ENCODE results near the gene PHC3.

DNA sequence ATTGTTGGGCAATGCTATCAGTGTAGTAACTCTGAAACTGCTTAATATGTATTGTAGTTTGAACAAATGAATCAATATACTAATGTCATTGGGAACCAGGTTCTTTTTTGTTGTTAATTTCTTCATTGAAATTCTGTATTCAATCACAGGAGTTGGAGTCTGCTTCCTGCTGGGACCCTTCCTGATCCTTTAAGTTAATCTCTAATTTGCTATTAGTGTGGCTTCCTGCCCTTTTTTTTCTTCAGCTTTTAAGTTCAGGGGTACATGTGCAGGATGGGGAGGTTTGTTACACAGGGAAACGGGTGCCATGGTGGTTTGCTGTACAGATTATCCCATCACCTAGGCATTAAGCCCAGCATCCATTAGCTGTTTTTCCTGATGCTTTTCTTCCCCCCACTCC is 122.1 kb downstream of the PHC3 start:
- no peak for TF ChIP-seq ESRRA (CRISPR knock-in tag; IDR thresholded peaks at IDR 0.05; ENCODE audit: low read depth)
- TF ChIP-seq, protein P1, sequence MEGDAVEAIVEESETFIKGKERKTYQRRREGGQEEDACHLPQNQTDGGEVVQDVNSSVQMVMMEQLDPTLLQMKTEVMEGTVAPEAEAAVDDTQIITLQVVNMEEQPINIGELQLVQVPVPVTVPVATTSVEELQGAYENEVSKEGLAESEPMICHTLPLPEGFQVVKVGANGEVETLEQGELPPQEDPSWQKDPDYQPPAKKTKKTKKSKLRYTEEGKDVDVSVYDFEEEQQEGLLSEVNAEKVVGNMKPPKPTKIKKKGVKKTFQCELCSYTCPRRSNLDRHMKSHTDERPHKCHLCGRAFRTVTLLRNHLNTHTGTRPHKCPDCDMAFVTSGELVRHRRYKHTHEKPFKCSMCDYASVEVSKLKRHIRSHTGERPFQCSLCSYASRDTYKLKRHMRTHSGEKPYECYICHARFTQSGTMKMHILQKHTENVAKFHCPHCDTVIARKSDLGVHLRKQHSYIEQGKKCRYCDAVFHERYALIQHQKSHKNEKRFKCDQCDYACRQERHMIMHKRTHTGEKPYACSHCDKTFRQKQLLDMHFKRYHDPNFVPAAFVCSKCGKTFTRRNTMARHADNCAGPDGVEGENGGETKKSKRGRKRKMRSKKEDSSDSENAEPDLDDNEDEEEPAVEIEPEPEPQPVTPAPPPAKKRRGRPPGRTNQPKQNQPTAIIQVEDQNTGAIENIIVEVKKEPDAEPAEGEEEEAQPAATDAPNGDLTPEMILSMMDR (CRISPR knock-in tag; IDR thresholded peaks at IDR 0.05): no peak
- TF ChIP-seq KDM1A (CRISPR knock-in tag; IDR thresholded peaks at IDR 0.05): no peak
- TF ChIP-seq IRF2 (CRISPR knock-in tag; IDR thresholded peaks at IDR 0.05): no peak
- no peak for TF ChIP-seq ZFP36 (IDR thresholded peaks at IDR 0.05; ENCODE audit: borderline replicate concordance, low read depth, low read length, partially characterized antibody)
- TF ChIP-seq PHB2 (IDR thresholded peaks at IDR 0.05; ENCODE audit: partially characterized antibody): no peak
- TF ChIP-seq, protein P2, sequence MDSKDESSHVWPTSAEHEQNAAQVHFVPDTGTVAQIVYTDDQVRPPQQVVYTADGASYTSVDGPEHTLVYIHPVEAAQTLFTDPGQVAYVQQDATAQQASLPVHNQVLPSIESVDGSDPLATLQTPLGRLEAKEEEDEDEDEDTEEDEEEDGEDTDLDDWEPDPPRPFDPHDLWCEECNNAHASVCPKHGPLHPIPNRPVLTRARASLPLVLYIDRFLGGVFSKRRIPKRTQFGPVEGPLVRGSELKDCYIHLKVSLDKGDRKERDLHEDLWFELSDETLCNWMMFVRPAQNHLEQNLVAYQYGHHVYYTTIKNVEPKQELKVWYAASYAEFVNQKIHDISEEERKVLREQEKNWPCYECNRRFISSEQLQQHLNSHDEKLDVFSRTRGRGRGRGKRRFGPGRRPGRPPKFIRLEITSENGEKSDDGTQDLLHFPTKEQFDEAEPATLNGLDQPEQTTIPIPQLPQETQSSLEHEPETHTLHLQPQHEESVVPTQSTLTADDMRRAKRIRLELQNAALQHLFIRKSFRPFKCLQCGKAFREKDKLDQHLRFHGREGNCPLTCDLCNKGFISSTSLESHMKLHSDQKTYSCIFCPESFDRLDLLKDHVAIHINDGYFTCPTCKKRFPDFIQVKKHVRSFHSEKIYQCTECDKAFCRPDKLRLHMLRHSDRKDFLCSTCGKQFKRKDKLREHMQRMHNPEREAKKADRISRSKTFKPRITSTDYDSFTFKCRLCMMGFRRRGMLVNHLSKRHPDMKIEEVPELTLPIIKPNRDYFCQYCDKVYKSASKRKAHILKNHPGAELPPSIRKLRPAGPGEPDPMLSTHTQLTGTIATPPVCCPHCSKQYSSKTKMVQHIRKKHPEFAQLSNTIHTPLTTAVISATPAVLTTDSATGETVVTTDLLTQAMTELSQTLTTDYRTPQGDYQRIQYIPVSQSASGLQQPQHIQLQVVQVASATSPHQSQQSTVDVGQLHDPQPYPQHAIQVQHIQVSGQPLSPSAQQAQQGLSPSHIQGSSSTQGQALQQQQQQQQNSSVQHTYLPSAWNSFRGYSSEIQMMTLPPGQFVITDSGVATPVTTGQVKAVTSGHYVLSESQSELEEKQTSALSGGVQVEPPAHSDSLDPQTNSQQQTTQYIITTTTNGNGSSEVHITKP (CRISPR knock-in tag; IDR thresholded peaks at IDR 0.05; ENCODE audit: low read depth): no peak
- TF ChIP-seq, protein P3, sequence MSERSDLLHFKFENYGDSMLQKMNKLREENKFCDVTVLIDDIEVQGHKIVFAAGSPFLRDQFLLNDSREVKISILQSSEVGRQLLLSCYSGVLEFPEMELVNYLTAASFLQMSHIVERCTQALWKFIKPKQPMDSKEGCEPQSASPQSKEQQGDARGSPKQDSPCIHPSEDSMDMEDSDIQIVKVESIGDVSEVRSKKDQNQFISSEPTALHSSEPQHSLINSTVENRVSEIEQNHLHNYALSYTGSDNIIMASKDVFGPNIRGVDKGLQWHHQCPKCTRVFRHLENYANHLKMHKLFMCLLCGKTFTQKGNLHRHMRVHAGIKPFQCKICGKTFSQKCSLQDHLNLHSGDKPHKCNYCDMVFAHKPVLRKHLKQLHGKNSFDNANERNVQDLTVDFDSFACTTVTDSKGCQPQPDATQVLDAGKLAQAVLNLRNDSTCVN (CRISPR knock-in tag; IDR thresholded peaks at IDR 0.05; ENCODE audit: borderline replicate concordance): no peak
- TF ChIP-seq NR3C1 (CRISPR knock-in tag; IDR thresholded peaks at IDR 0.05): no peak
- TF ChIP-seq, protein P4, sequence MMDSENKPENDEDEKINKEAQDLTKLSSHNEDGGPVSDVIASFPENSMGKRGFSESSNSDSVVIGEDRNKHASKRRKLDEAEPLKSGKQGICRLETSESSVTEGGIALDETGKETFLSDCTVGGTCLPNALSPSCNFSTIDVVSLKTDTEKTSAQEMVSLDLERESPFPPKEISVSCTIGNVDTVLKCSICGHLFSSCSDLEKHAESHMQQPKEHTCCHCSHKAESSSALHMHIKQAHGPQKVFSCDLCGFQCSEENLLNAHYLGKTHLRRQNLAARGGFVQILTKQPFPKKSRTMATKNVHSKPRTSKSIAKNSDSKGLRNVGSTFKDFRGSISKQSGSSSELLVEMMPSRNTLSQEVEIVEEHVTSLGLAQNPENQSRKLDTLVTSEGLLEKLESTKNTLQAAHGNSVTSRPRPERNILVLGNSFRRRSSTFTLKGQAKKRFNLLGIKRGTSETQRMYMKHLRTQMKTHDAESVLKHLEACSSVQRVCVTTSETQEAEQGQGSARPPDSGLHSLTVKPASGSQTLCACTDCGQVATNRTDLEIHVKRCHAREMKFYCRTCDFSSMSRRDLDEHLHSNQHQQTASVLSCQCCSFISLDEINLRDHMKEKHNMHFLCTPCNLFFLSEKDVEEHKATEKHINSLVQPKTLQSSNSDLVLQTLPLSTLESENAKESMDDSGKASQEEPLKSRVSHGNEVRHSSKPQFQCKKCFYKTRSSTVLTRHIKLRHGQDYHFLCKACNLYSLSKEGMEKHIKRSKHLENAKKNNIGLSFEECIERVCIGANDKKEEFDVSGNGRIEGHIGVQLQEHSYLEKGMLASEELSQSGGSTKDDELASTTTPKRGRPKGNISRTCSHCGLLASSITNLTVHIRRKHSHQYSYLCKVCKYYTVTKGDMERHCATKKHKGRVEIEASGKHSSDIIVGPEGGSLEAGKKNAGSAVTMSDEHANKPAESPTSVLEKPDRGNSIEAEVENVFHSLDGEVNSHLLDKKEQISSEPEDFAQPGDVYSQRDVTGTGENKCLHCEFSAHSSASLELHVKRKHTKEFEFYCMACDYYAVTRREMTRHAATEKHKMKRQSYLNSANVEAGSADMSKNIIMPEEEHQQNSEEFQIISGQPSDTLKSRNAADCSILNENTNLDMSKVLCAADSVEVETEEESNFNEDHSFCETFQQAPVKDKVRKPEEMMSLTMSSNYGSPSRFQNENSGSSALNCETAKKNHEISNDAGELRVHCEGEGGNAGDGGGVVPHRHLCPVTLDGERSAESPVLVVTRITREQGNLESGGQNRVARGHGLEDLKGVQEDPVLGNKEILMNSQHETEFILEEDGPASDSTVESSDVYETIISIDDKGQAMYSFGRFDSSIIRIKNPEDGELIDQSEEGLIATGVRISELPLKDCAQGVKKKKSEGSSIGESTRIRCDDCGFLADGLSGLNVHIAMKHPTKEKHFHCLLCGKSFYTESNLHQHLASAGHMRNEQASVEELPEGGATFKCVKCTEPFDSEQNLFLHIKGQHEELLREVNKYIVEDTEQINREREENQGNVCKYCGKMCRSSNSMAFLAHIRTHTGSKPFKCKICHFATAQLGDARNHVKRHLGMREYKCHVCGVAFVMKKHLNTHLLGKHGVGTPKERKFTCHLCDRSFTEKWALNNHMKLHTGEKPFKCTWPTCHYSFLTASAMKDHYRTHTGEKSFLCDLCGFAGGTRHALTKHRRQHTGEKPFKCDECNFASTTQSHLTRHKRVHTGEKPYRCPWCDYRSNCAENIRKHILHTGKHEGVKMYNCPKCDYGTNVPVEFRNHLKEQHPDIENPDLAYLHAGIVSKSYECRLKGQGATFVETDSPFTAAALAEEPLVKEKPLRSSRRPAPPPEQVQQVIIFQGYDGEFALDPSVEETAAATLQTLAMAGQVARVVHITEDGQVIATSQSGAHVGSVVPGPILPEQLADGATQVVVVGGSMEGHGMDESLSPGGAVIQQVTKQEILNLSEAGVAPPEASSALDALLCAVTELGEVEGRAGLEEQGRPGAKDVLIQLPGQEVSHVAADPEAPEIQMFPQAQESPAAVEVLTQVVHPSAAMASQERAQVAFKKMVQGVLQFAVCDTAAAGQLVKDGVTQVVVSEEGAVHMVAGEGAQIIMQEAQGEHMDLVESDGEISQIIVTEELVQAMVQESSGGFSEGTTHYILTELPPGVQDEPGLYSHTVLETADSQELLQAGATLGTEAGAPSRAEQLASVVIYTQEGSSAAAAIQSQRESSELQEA (CRISPR knock-in tag; IDR thresholded peaks at IDR 0.05; ENCODE audit: not compliant biosample characterization): no peak
- no peak for TF ChIP-seq FOXK1 (CRISPR knock-in tag; IDR thresholded peaks at IDR 0.05; ENCODE audit: borderline replicate concordance, low read depth)
- TF ChIP-seq EP300 (IDR thresholded peaks at IDR 0.05; ENCODE audit: low read depth in 2 of 2, low read length in 2 of 2): no peak
- no peak for TF ChIP-seq EP300 (CRISPR knock-in tag; IDR thresholded peaks at IDR 0.05; ENCODE audit: borderline replicate concordance)
- TF ChIP-seq, protein P5, sequence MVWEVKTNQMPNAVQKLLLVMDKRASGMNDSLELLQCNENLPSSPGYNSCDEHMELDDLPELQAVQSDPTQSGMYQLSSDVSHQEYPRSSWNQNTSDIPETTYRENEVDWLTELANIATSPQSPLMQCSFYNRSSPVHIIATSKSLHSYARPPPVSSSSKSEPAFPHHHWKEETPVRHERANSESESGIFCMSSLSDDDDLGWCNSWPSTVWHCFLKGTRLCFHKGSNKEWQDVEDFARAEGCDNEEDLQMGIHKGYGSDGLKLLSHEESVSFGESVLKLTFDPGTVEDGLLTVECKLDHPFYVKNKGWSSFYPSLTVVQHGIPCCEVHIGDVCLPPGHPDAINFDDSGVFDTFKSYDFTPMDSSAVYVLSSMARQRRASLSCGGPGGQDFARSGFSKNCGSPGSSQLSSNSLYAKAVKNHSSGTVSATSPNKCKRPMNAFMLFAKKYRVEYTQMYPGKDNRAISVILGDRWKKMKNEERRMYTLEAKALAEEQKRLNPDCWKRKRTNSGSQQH (CRISPR knock-in tag; IDR thresholded peaks at IDR 0.05; ENCODE audit: low read depth): no peak
- TF ChIP-seq TBL1XR1 (IDR thresholded peaks at IDR 0.05; ENCODE audit: borderline replicate concordance, low read length, partially characterized antibody): no peak
